A549 (cell line): Measurements from ENCODE around the gene ADGRL3. TPM values are rescaled to one million over a fixed set of nuclear protein-coding genes. Genes with fewer than 3 reads are reported as not detected.

ENCODE experiments used
- ATAC-seq, 2 experiments: fragments of 200-7000 bp in 1 of 2; fragments of >200 bp in 1 of 2; cut with Nextera tagmentation in 1 of 2; cut with Tn5 transposase in 1 of 2; 3 replicates each; pipeline versions ENCODE4 v1.8.0 to v1.9.1; 2018 to 2020; ENCODE audit warnings: mild to moderate bottlenecking in 1 of 2, moderate library complexity in 1 of 2
- CTCF ChIA-PET: fragments of 300-600 bp; sonication (Branson Sonifier 250); formaldehyde crosslinking; extraction: SDS; loops from one replicate; lab custom pipeline; 2021; ENCODE audit warnings: antibody characterized with exemption, inconsistent platforms; lab: Yijun Ruan, JAX
- POLR2A ChIA-PET: fragments of 350-600 bp; formaldehyde crosslinking; extraction: SDS; loops from one replicate; lab custom pipeline; 2021; ENCODE audit warnings: antibody characterized with exemption, inconsistent platforms; lab: Yijun Ruan, JAX
- DNase-seq, 2 experiments: peaks; one replicate each; pipeline versions ENCODE4 v3.0.0 to v3.0.0-alpha.2; 2011 to 2016; ENCODE audit warnings: low read depth in 1 of 2, low spot score in 1 of 2
- FAIRE-seq: peaks from 2 replicates; lab custom pipeline; 2011; peaks lifted over from hg19 to GRCh38; lab: Jason Lieb, UNC
- H3K27ac ChIP-seq, 2 experiments: fragments of >200 bp; sonication (Bioruptor Twin); formaldehyde crosslinking; 3 replicates each; pipeline ENCODE4 v1.5.1; 2016 to 2017
- H3K4me1 ChIP-seq: fragments of >200 bp; sonication (Bioruptor Twin); formaldehyde crosslinking; 3 replicates; pipeline ENCODE4 v1.6.1; 2016
- H3K4me2 ChIP-seq: fragments of >200 bp; sonication (Bioruptor Twin); formaldehyde crosslinking; 3 replicates; pipeline ENCODE4 v1.6.1; 2016
- H3K4me3 ChIP-seq: fragments of >200 bp; sonication (Bioruptor Twin); formaldehyde crosslinking; 3 replicates; pipeline ENCODE4 v1.5.1; 2016
- H3K9me3 ChIP-seq: fragments of >200 bp; sonication (Bioruptor Twin); formaldehyde crosslinking; 3 replicates; pipeline ENCODE4 v1.6.1; 2016
- CBX2 ChIP-seq: fragments of 200-600 bp; sonication (generic); IDR thresholded peaks from 2 replicates; pipeline ENCODE4 v1.6.1; 2016; ENCODE audit warnings: low read depth, mild to moderate bottlenecking, borderline replicate concordance
- CHD2 ChIP-seq: fragments of 150-350 bp; IDR thresholded peaks from 2 replicates; pipeline ENCODE4 v1.6.1; 2014; ENCODE audit warnings: low read length; ENCODE audit not compliant: partially characterized antibody
- FOSL2 ChIP-seq, 2 experiments: fragments of 450-650 bp in 1 of 2; fragments of >200 bp in 1 of 2; sonication (Bioruptor Twin) in 1 of 2; formaldehyde crosslinking; IDR thresholded peaks; 2 replicates each; pipeline versions ENCODE4 v1.5.0 to v1.6.1; 2016 to 2020; ENCODE audit warnings: mild to moderate bottlenecking in 1 of 2, moderate library complexity in 1 of 2
- FOXS1 ChIP-seq: fragments of 250-450 bp; sonication (Bioruptor Pico); IDR thresholded peaks from 2 replicates; pipeline ENCODE4 v1.5.0; 2020; ENCODE audit warnings: mild to moderate bottlenecking, moderate library complexity
- HEYL ChIP-seq: fragments of 250-450 bp; sonication (Bioruptor Pico); IDR thresholded peaks from 2 replicates; pipeline ENCODE4 v1.8.0; 2021; ENCODE audit warnings: mild to moderate bottlenecking, moderate library complexity
- HOXA7 ChIP-seq: fragments of 250-450 bp; sonication (Bioruptor Pico); IDR thresholded peaks from 2 replicates; pipeline ENCODE4 v1.5.0; 2020; ENCODE audit warnings: mild to moderate bottlenecking, moderate library complexity
- JUN ChIP-seq, 2 experiments: fragments of >200 bp; sonication (Bioruptor Twin); formaldehyde crosslinking; IDR thresholded peaks; 2 replicates in 1 of 2; 3 replicates in 1 of 2; pipeline ENCODE4 v1.6.1; 2016 to 2017
- JUNB ChIP-seq: fragments of >200 bp; sonication (Bioruptor Twin); formaldehyde crosslinking; IDR thresholded peaks from 2 replicates; pipeline ENCODE4 v1.6.1; 2016
- KDM1A ChIP-seq: fragments of 200-600 bp; sonication (generic); IDR thresholded peaks from 2 replicates; pipeline ENCODE4 v1.6.1; 2016; ENCODE audit warnings: low read depth, mild to moderate bottlenecking
- MAFK ChIP-seq: fragments of 450-650 bp; IDR thresholded peaks from 2 replicates; pipeline ENCODE4 v1.6.1; 2014; ENCODE audit not compliant: partially characterized antibody
- NFE2L2 ChIP-seq: fragments of 150-350 bp; conservative IDR thresholded peaks from 2 replicates; pipeline ENCODE4 v1.6.1; 2014; ENCODE audit warnings: low read length
- POLR2A ChIP-seq: IDR thresholded peaks from 2 replicates; pipeline ENCODE4 v1.6.1; 2012; ENCODE audit warnings: mild to moderate bottlenecking, low read length
- POLR2AphosphoS2 ChIP-seq: conservative IDR thresholded peaks from 2 replicates; pipeline ENCODE4 v1.6.1; 2012; ENCODE audit warnings: low read length, improper control_type of control experiment, inconsistent platforms
- RFX5 ChIP-seq: fragments of 450-650 bp; IDR thresholded peaks from 2 replicates; pipeline ENCODE4 v1.7.1; 2014; ENCODE audit warnings: antibody characterized with exemption, mild to moderate bottlenecking, moderate library complexity
- TFCP2L1 ChIP-seq: fragments of 250-450 bp; sonication (Bioruptor Pico); IDR thresholded peaks from 2 replicates; pipeline ENCODE4 v1.5.0; 2021; ENCODE audit warnings: mild to moderate bottlenecking
- ZC3H11A ChIP-seq: fragments of 450-650 bp; IDR thresholded peaks from 2 replicates; pipeline ENCODE4 v1.6.1; 2014; ENCODE audit warnings: antibody characterized with exemption, mild to moderate bottlenecking
- WGBS: methylation state at CpG from one replicate; pipeline ENCODE4 v1.1.6; 2017; ENCODE audit errors: missing lambda C conversion rate; 5-methylcytosine and 5-hydroxymethylcytosine counted together
- polyA plus RNA-seq, 4 experiments: library from polyadenylated mRNA; depleted of rRNA in 3 of 4; stranded (reverse); fragments of >200 nt; fragmentation: RNase III in 1 of 4; extraction: RNeasy Plus Mini Kit Qiagen cat#74134 plus additional on column Dnase treatment in 1 of 4; gene quantifications; 2 replicates in 3 of 4; 3 replicates in 1 of 4; pipeline ENCODE4 v1.2.3, GENCODE V29; 2011 to 2017
- TF ChIP-seq, protein P1 (sequence below): fragments of 250-450 bp; sonication (Bioruptor Pico); IDR thresholded peaks from 2 replicates; pipeline ENCODE4 v1.5.0; 2021; ENCODE audit warnings: mild to moderate bottlenecking, moderate library complexity, borderline replicate concordance
- TF ChIP-seq, protein P2 (sequence below): fragments of 200-600 bp; sonication (generic); IDR thresholded peaks from 2 replicates; pipeline ENCODE4 v1.6.1; 2016; ENCODE audit warnings: antibody characterized with exemption, mild to moderate bottlenecking, moderate library complexity
- TF ChIP-seq, protein P3 (sequence below): fragments of 150-350 bp; IDR thresholded peaks from 2 replicates; pipeline ENCODE4 v1.6.1; 2014; ENCODE audit warnings: low read depth, mild to moderate bottlenecking, low read length
- TF ChIP-seq, protein P4 (sequence below): IDR thresholded peaks from 2 replicates; pipeline ENCODE4 v1.6.1; 2012
- TF ChIP-seq, protein P5 (sequence below): IDR thresholded peaks from 2 replicates; pipeline ENCODE4 v1.6.1; 2012; ENCODE audit warnings: low read depth, borderline replicate concordance
- TF ChIP-seq, protein P6 (sequence below): fragments of >200 bp; sonication (Bioruptor Twin); formaldehyde crosslinking; IDR thresholded peaks from 2 replicates; pipeline ENCODE4 v1.6.1; 2016
- TF ChIP-seq, protein P7 (sequence below): IDR thresholded peaks from 2 replicates; pipeline ENCODE4 v1.6.1; 2012

Gene ADGRL3
- polyA plus RNA-seq, 2 of the 4 experiments (the other 2 are of a cell fraction), result 0.05 to 0.12 TPM

DNA sequence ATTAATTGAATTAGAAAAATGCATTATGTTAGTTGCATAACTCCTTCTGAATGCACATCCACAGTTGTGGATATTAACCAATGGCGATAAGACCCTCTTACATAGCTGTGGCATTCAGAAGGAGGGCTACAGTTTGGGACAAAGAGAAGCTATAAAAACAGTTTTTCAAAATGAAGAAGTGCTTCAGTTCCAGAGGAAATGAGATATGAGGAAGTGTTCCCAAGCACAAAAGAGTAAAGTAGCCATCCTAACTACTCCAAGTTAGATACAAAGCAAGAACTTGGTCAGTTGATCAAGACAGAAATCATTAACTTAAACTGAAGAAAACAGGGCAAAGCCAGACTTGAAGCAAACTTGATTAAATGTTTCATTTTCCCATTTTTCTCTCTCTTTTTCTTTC is 17.2 kb upstream of the ADGRL3 start (continued):
- TF ChIP-seq KDM1A (no peak), FOXS1 (CRISPR knock-in tag) (no peak)
- TF ChIP-seq, protein P1, sequence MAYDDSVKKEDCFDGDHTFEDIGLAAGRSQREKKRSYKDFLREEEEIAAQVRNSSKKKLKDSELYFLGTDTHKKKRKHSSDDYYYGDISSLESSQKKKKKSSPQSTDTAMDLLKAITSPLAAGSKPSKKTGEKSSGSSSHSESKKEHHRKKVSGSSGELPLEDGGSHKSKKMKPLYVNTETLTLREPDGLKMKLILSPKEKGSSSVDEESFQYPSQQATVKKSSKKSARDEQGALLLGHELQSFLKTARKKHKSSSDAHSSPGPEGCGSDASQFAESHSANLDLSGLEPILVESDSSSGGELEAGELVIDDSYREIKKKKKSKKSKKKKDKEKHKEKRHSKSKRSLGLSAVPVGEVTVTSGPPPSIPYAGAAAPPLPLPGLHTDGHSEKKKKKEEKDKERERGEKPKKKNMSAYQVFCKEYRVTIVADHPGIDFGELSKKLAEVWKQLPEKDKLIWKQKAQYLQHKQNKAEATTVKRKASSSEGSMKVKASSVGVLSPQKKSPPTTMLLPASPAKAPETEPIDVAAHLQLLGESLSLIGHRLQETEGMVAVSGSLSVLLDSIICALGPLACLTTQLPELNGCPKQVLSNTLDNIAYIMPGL, result no peak

DNA sequence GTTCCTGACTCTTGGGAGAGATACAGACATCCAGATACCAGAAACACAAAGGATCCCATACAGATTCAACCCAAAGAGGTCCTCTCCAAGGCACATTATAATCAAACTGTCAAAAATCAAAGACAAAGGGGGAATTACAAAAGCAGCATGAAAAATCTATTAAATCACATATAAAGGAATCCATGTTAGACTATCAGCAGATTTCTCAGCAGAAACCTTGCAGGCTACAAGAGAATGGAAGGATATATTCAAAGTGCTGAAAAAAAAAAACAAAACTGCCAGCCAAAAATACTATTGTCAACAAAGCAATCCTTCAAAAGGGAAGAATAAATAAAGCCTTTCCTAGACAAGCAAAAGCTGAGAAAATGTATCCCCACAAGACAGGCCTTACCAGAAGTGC is 14.8 kb upstream of the ADGRL3 start:
- DNase-seq (no peak), FAIRE-seq (no peak)
- Histone ChIP-seq H3K4me1 (no peaks in the 10 kb centered on the region), H3K4me2 (no peak overlapping the region), H3K27ac (no peak overlapping the region), H3K9me3 (no peaks in the 10 kb centered on the region), H3K4me3 (no peak overlapping the region)
- POLR2A ChIA-PET, result no interaction called here
- CTCF ChIA-PET, result interaction anchor here (0.6 kb wide), 1 partner anchor 270 kb away, joined by 3 read pairs; no protein-coding TSS in a partner anchor
- TF ChIP-seq HEYL (CRISPR knock-in tag) (no peak), MAFK (no peak), FOSL2 (IDR thresholded peaks at IDR 0.05) (no peak), FOSL2 (CRISPR knock-in tag; IDR thresholded peaks at IDR 0.05) (no peak)
- TF ChIP-seq, protein P2, sequence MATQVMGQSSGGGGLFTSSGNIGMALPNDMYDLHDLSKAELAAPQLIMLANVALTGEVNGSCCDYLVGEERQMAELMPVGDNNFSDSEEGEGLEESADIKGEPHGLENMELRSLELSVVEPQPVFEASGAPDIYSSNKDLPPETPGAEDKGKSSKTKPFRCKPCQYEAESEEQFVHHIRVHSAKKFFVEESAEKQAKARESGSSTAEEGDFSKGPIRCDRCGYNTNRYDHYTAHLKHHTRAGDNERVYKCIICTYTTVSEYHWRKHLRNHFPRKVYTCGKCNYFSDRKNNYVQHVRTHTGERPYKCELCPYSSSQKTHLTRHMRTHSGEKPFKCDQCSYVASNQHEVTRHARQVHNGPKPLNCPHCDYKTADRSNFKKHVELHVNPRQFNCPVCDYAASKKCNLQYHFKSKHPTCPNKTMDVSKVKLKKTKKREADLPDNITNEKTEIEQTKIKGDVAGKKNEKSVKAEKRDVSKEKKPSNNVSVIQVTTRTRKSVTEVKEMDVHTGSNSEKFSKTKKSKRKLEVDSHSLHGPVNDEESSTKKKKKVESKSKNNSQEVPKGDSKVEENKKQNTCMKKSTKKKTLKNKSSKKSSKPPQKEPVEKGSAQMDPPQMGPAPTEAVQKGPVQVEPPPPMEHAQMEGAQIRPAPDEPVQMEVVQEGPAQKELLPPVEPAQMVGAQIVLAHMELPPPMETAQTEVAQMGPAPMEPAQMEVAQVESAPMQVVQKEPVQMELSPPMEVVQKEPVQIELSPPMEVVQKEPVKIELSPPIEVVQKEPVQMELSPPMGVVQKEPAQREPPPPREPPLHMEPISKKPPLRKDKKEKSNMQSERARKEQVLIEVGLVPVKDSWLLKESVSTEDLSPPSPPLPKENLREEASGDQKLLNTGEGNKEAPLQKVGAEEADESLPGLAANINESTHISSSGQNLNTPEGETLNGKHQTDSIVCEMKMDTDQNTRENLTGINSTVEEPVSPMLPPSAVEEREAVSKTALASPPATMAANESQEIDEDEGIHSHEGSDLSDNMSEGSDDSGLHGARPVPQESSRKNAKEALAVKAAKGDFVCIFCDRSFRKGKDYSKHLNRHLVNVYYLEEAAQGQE, result no peak
- TF ChIP-seq, protein P3, sequence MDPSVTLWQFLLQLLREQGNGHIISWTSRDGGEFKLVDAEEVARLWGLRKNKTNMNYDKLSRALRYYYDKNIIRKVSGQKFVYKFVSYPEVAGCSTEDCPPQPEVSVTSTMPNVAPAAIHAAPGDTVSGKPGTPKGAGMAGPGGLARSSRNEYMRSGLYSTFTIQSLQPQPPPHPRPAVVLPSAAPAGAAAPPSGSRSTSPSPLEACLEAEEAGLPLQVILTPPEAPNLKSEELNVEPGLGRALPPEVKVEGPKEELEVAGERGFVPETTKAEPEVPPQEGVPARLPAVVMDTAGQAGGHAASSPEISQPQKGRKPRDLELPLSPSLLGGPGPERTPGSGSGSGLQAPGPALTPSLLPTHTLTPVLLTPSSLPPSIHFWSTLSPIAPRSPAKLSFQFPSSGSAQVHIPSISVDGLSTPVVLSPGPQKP, result no peak
- TF ChIP-seq, protein P4, sequence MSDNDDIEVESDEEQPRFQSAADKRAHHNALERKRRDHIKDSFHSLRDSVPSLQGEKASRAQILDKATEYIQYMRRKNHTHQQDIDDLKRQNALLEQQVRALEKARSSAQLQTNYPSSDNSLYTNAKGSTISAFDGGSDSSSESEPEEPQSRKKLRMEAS, result no peak
- TF ChIP-seq, all 56 proteins: peak for 0
- no peak for ATAC-seq

DNA sequence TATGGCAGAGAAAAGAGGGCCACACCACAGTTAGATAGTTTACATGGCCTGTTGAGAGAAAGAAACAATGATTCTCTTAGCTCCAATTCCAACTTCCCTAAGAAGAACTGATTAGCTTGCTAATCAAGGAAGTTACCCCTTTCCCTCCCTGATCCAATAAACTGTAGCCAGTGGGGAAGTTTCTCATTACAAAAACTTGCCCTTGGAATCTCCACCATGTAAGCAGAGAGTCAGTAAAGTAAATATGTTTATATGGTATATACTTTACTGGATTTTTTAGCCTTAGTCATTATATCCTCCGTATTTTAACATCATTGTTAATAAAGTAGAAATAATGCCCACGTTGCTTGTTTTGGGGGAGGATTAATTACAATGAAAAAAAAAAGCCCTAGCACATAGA is 7.7 kb upstream of the ADGRL3 start:
- ATAC-seq (no peak), DNase-seq (no peak), FAIRE-seq (no peak)
- Histone ChIP-seq H3K27ac (no peak overlapping the region), H3K4me1 (no peaks in the 10 kb centered on the region), H3K9me3 (no peaks in the 10 kb centered on the region), H3K4me3 (no peak overlapping the region), H3K4me2 (no peak overlapping the region)
- ChIA-PET CTCF (no interaction called here), POLR2A (no interaction called here)
- WGBS, result 2% methylated on average over 2 of the region's 2 CpGs
- TF ChIP-seq JUNB (no peak), RFX5 (no peak), HOXA7 (CRISPR knock-in tag) (no peak), ZC3H11A (no peak), POLR2AphosphoS2 (no peak), POLR2A (no peak), MAFK (no peak), NFE2L2 (no peak), CBX2 (no peak), TFCP2L1 (CRISPR knock-in tag) (no peak), CHD2 (no peak), FOSL2 (IDR thresholded peaks at IDR 0.05) (no peak), FOSL2 (CRISPR knock-in tag; IDR thresholded peaks at IDR 0.05) (no peak), HEYL (CRISPR knock-in tag) (no peak), JUN (IDR thresholded peaks at IDR 0.05) (no peak)
- TF ChIP-seq, protein P5, sequence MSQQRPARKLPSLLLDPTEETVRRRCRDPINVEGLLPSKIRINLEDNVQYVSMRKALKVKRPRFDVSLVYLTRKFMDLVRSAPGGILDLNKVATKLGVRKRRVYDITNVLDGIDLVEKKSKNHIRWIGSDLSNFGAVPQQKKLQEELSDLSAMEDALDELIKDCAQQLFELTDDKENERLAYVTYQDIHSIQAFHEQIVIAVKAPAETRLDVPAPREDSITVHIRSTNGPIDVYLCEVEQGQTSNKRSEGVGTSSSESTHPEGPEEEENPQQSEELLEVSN, result no peak
- TF ChIP-seq, protein P6, sequence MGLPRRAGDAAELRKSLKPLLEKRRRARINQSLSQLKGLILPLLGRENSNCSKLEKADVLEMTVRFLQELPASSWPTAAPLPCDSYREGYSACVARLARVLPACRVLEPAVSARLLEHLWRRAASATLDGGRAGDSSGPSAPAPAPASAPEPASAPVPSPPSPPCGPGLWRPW, result no peak
- TF ChIP-seq, protein P7, sequence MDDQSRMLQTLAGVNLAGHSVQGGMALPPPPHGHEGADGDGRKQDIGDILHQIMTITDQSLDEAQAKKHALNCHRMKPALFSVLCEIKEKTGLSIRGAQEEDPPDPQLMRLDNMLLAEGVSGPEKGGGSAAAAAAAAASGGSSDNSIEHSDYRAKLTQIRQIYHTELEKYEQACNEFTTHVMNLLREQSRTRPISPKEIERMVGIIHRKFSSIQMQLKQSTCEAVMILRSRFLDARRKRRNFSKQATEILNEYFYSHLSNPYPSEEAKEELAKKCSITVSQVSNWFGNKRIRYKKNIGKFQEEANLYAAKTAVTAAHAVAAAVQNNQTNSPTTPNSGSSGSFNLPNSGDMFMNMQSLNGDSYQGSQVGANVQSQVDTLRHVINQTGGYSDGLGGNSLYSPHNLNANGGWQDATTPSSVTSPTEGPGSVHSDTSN, result no peak
